ENCODE data around the gene CHSY3. TPM values are rescaled to one million over a fixed set of nuclear protein-coding genes. Genes with fewer than 3 reads are reported as not detected.

Gene CHSY3
- 3.0 and 3.9 TPM in 2 replicates for total RNA-seq

DNA sequence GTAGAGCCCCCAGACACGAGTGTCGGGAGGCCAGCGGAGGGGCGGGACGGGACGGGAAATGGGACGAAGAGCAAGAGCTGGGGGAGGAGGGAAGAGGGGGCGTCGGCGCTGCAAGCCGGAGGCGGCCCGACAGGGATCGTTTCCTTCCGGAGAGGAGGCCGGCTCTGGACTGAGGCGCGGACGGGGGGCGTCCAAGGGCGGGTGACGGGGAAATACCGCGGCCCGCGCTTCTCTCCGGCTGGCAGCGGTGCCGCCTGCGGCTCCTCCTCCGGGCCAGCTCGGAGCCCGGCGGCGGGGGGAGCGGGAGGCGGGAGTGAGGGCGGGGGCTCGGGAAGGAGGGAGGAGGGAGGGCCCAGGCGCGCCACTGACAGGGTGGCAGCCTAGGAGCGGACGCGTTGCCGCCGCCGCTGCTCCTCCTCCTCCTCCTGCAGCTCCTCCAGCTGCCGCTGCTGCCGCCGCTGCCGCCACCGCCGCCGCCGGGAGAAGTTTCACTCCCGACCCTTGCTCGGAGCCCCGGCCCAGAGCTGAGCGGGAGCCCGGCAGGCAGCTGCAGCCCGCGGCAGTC is at the start of gene CHSY3:
Gene CHSY3 (plus strand): TSS at position 364 of the 565 bp plus-strand sequence.

Other genes starting within 250 kb of the CHSY3 start
- gene MINAR2, start 156.4 kb upstream of the CHSY3 start, total RNA-seq: not detected in 2 replicates

Data from mesangial cell (primary cell).